K562 (cell line): Measurements from ENCODE around the gene MATN4. TPM values are rescaled to one million over a fixed set of nuclear protein-coding genes. Genes with fewer than 3 reads are reported as not detected.

ENCODE experiments used
- ATAC-seq: fragments of 200-7000 bp; cut with Tn5 transposase; 3 replicates; pipeline ENCODE4 v1.9.1; 2020; ENCODE audit warnings: moderate library complexity
- BruUV-seq: library from RNA; stranded (reverse); fragments of 400-500 nt; replicated peaks from 2 replicates; lab custom pipeline; 2021; lab: Mats Ljungman, UMichigan
- CTCF ChIA-PET: fragments of 300-600 bp; formaldehyde crosslinking; extraction: SDS; loops from one replicate; lab custom pipeline; 2021; ENCODE audit warnings: low intra/inter-chr PET ratio; lab: Yijun Ruan, JAX
- POLR2A ChIA-PET: fragments of 300-600, 350-650 bp; sonication (Branson Sonifier 250); formaldehyde crosslinking; extraction: SDS; loops from one replicate; lab custom pipeline; 2021; ENCODE audit warnings: antibody characterized with exemption, inconsistent platforms; lab: Yijun Ruan, JAX
- DNase-seq, 4 experiments: peaks; one replicate each; pipeline versions ENCODE4 v3.0.0 to v3.0.0-alpha.2; 2011 to 2018; ENCODE audit warnings: low spot score in 3 of 4, mixed read lengths in 3 of 4; ENCODE audit errors: extremely low read depth in 1 of 4
- FAIRE-seq: peaks from 2 replicates; lab custom pipeline; 2011; peaks lifted over from hg19 to GRCh38; lab: Jason Lieb, UNC
- H2AFZ ChIP-seq: 2 replicates; pipeline ENCODE4 v1.6.0; 2011; ENCODE audit warnings: low read depth, low read length, control low read depth, inconsistent platforms
- H3K27ac ChIP-seq: fragments of 200-600 bp; 3 replicates; pipeline ENCODE4 v1.8.0; 2011; ENCODE audit warnings: low read depth, mild to moderate bottlenecking, control low read depth, inconsistent platforms, low read length, moderate library complexity, mixed read lengths; ENCODE audit errors: extremely low read depth
- H3K27me3 ChIP-seq, 2 experiments: fragments of 300-600 bp in 1 of 2; 2 replicates in 1 of 2; 3 replicates in 1 of 2; pipeline versions ENCODE4 v1.6.0 to v1.8.0; 2011; ENCODE audit warnings: inconsistent platforms in 2 of 2, low read length in 2 of 2, mild to moderate bottlenecking in 1 of 2, mixed read lengths in 1 of 2, moderate library complexity in 1 of 2; ENCODE audit not compliant: control insufficient read depth in 2 of 2, insufficient read depth in 2 of 2
- H3K36me3 ChIP-seq: fragments of 300-600 bp; 3 replicates; pipeline ENCODE4 v1.8.0; 2011; ENCODE audit warnings: mild to moderate bottlenecking, low read length, inconsistent platforms; ENCODE audit not compliant: control insufficient read depth, insufficient read depth
- H3K4me1 ChIP-seq, 2 experiments: fragments of 200-600 bp in 1 of 2; replicated peaks in 1 of 2; 2 replicates in 1 of 2; 3 replicates in 1 of 2; pipeline versions ENCODE4 v1.5.1 to v1.8.0; 2011; ENCODE audit warnings: inconsistent platforms in 2 of 2, low read length in 2 of 2, mild to moderate bottlenecking in 1 of 2, mixed read lengths in 1 of 2, moderate library complexity in 1 of 2; ENCODE audit not compliant: control insufficient read depth in 2 of 2, insufficient read depth in 2 of 2
- H3K4me2 ChIP-seq: 2 replicates; pipeline ENCODE4 v1.6.1; 2011; ENCODE audit warnings: low read length, control low read depth, inconsistent platforms, mixed read lengths; ENCODE audit not compliant: insufficient read depth
- H3K4me3 ChIP-seq: fragments of 200-600 bp; sonication (generic), shearing (Covaris generic); 2 replicates; pipeline ENCODE4 v1.5.1; 2016; ENCODE audit warnings: control low read depth, inconsistent platforms
- H3K79me2 ChIP-seq: fragments of 200-600 bp; 3 replicates; pipeline ENCODE4 v1.8.0; 2011; ENCODE audit warnings: low read length, inconsistent platforms; ENCODE audit not compliant: control insufficient read depth, insufficient read depth
- H3K9ac ChIP-seq, 2 experiments: 2 replicates each; pipeline versions ENCODE4 v1.6.0 to v1.6.1; 2011; ENCODE audit warnings: low read depth in 2 of 2, low read length in 2 of 2, control low read depth in 1 of 2, inconsistent platforms in 1 of 2, mild to moderate bottlenecking in 1 of 2, mixed read lengths in 1 of 2; ENCODE audit not compliant: insufficient read depth in 1 of 2
- H3K9me1 ChIP-seq: one replicate; pipeline ENCODE4 v1.6.0; 2011; ENCODE audit warnings: inconsistent platforms, mild to moderate bottlenecking, low read length, moderate library complexity; ENCODE audit not compliant: control insufficient read depth, insufficient read depth
- H3K9me3 ChIP-seq: replicated peaks from 2 replicates; pipeline ENCODE4 v1.5.1; 2011; ENCODE audit warnings: low read depth, low read length, inconsistent platforms; ENCODE audit not compliant: control insufficient read depth, insufficient read depth
- H4K20me1 ChIP-seq: replicated peaks from 2 replicates; pipeline ENCODE4 v1.6.1; 2011; ENCODE audit warnings: low read length, inconsistent platforms, mixed read lengths; ENCODE audit not compliant: control insufficient read depth, insufficient read depth
- AFF4 ChIP-seq: sonication (generic); formaldehyde crosslinking; IDR thresholded peaks from 2 replicates; pipeline ENCODE4 v1.8.0; 2023; ENCODE audit warnings: mild to moderate bottlenecking, missing genetic modification reagents
- CREM ChIP-seq: IDR thresholded peaks from 2 replicates; pipeline ENCODE4 v1.6.1; 2014; ENCODE audit warnings: antibody characterized with exemption, low read depth
- IFI16 ChIP-seq: fragments of 250-450 bp; sonication (Bioruptor Pico); IDR thresholded peaks from 2 replicates; pipeline ENCODE4 v2.1.2; 2022; ENCODE audit warnings: mild to moderate bottlenecking, inconsistent platforms
- KLF16 ChIP-seq: IDR thresholded peaks from 2 replicates; pipeline ENCODE4 v1.6.1; 2016; ENCODE audit warnings: antibody characterized with exemption
- PTBP1 ChIP-seq: fragments of 200-400 bp; formaldehyde crosslinking; IDR thresholded peaks from 2 replicates; pipeline ENCODE4 v1.6.1; 2017; ENCODE audit warnings: low read depth, low read length
- THRA ChIP-seq: fragments of 450-650 bp; IDR thresholded peaks from 2 replicates; pipeline ENCODE4 v1.6.1; 2017; ENCODE audit warnings: mild to moderate bottlenecking, moderate library complexity
- ZMIZ1 ChIP-seq, 2 experiments: fragments of 150-350 bp in 1 of 2; IDR thresholded peaks; 2 replicates each; pipeline ENCODE4 v1.6.1; 2012 to 2016; ENCODE audit warnings: low read depth in 2 of 2, low read length in 2 of 2, mild to moderate bottlenecking in 1 of 2, moderate library complexity in 1 of 2
- ZNF280A ChIP-seq: fragments of 450-650 bp; IDR thresholded peaks from 2 replicates; pipeline ENCODE4 v1.6.1; 2018; ENCODE audit warnings: mild to moderate bottlenecking, low read depth; ENCODE audit not compliant: partially characterized antibody
- ZNF644 ChIP-seq: fragments of 200-800 bp; sonication (Bioruptor generic); IDR thresholded peaks from 2 replicates; pipeline ENCODE4 v1.6.1; 2016; ENCODE audit warnings: low read depth, missing genetic modification characterization, missing compliant biosample characterization
- ZNF778 ChIP-seq: fragments of 450-650 bp; formaldehyde crosslinking; IDR thresholded peaks from 2 replicates; pipeline ENCODE4 v1.4.0; 2020; ENCODE audit warnings: mild to moderate bottlenecking, moderate library complexity
- WGBS: fragments of 100-300 bp; shearing (Covaris generic); methylation state at CpG from one replicate; pipeline ENCODE4 v1.1.6; 2016; ENCODE audit warnings: low coverage, mixed read lengths; ENCODE audit not compliant: insufficient coverage; ENCODE audit errors: missing lambda C conversion rate; 5-methylcytosine and 5-hydroxymethylcytosine counted together
- in situ Hi-C: fragments of 300-500 bp; cut with MboI; formaldehyde crosslinking; loops from 4 replicates; pipeline ENCODE4 v1.15.0; 2018; ENCODE audit warnings: inconsistent platforms, mixed read lengths
- intact Hi-C: fragments of 100-400 bp; cut with micrococcal nuclease; formaldehyde crosslinking; loops from 2 replicates; pipeline ENCODE4 v1.14.2; 2022
- polyA plus RNA-seq, 8 experiments: library from polyadenylated mRNA; depleted of rRNA in 4 of 8; stranded (reverse) in 5 of 8; unstranded in 3 of 8; fragments of >200 nt; fragmentation: Nextera tagmentation in 2 of 8; fragmentation: Illumina TruSeq in 1 of 8; extraction: Ambion mirVana in 2 of 8; extraction: Trizol in 1 of 8; gene quantifications; 2 replicates each; pipeline versions ENCODE4 v1.2.1 to v1.2.3, GENCODE V29; 2011 to 2014; ENCODE audit warnings: inconsistent platforms in 1 of 8, missing spikeins in 1 of 8
- total RNA-seq, 7 experiments: library from RNA; depleted of rRNA in 6 of 7; stranded (reverse); fragments of >200 nt in 6 of 7; fragmentation: Illumina TruSeq in 2 of 7; extraction: Trizol in 2 of 7; gene quantifications; 2 replicates each; pipeline versions ENCODE4 v1.2.1 to v1.2.3, GENCODE V29; 2011 to 2021; ENCODE audit warnings: low replicate concordance in 1 of 7

MATN4 gene
- total and polyA plus RNA-seq, 9 of the 15 experiments (the other 6 are each of a cell fraction or from before 2014, with no cell fraction given), result 0.09 TPM; not detected in 8

- H3K4me3 ChIP-seq, result no peak overlapping the region
- in situ Hi-C loops (no loop called here), intact Hi-C loops (loop anchor here (2.0 to 5.0 kb wide), 2 partner anchors 53 to 151 kb away; no protein-coding TSS in a partner anchor)
- no peaks in the 10 kb centered on the region for H3K9me1 ChIP-seq
- peaks cover 10 to 12% of the 10 kb centered on the region in 2 experiments; a peak in 4 of 5 replicates for H3K4me1 ChIP-seq
- 7% methylated on average over 13 of the region's 13 CpGs for WGBS
- no peak overlapping the region for H3K27ac ChIP-seq
- DNase-seq, result no peak
- no peaks in the 10 kb centered on the region for H3K79me2 ChIP-seq
- no peak for ATAC-seq
- no peak overlapping the region for H3K4me2 ChIP-seq
- BruUV-seq, result no TSS peak
- H3K9ac ChIP-seq, result no peak overlapping the region
- POLR2A ChIA-PET, result interaction anchor here (0.7 to 0.9 kb wide), 2 partner anchors 246 to 674 kb away, joined by 3 read pairs; no protein-coding TSS in a partner anchor
- CTCF ChIA-PET, result interaction anchor here (0.9 to 2.4 kb wide), 4 partner anchors 152 to 490 kb away, joined by 3 to 7 read pairs (median 5); no protein-coding TSS in a partner anchor
- peaks cover 3% of the 10 kb centered on the region; the same call in 1 of the 2 replicates for H3K9me3 ChIP-seq
- H3K36me3 ChIP-seq, result no peaks in the 10 kb centered on the region
- H4K20me1 ChIP-seq, result peaks cover 5% of the 10 kb centered on the region; the same call in 1 of the 2 replicates
- no peak for FAIRE-seq
- H2AFZ ChIP-seq, result no peak overlapping the region
- H3K27me3 ChIP-seq, result peaks cover 18 to 64% of the 10 kb centered on the region in 2 experiments; a peak in 4 of 5 replicates
- TF ChIP-seq KLF16 (no peak), AFF4 (no peak), IFI16 (no peak), CREM (no peak), ZMIZ1 (IDR thresholded peaks at IDR 0.05; ENCODE audit: low read depth in 2 of 2, low read length in 2 of 2) (no peak), PTBP1 (no peak), ZNF778 (CRISPR knock-in tag) (no peak), ZNF644 (tag) (no peak), ZNF280A (no peak), THRA (no peak)
These were observed 18.0 kb downstream of the MATN4 start for GRCh38 chr20:45289942-45290676.
